GM18867 (cell line): ENCODE measurements around the gene F13B.
"Not testable (repeated sequence)": the region's sequence is repeated elsewhere in the genome, so short reads cannot be mapped to it uniquely, and the experiment has no call there.

Experiments
- ATAC-seq: cut with Tn5 transposase; IDR thresholded peaks from one replicate; pipeline ENCODE4 v1.9.1; 2021; ENCODE audit warnings: mild to moderate bottlenecking, moderate library complexity; ENCODE audit not compliant: unreplicated experiment

Gene F13B, protein sequence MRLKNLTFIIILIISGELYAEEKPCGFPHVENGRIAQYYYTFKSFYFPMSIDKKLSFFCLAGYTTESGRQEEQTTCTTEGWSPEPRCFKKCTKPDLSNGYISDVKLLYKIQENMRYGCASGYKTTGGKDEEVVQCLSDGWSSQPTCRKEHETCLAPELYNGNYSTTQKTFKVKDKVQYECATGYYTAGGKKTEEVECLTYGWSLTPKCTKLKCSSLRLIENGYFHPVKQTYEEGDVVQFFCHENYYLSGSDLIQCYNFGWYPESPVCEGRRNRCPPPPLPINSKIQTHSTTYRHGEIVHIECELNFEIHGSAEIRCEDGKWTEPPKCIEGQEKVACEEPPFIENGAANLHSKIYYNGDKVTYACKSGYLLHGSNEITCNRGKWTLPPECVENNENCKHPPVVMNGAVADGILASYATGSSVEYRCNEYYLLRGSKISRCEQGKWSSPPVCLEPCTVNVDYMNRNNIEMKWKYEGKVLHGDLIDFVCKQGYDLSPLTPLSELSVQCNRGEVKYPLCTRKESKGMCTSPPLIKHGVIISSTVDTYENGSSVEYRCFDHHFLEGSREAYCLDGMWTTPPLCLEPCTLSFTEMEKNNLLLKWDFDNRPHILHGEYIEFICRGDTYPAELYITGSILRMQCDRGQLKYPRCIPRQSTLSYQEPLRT

DNA sequence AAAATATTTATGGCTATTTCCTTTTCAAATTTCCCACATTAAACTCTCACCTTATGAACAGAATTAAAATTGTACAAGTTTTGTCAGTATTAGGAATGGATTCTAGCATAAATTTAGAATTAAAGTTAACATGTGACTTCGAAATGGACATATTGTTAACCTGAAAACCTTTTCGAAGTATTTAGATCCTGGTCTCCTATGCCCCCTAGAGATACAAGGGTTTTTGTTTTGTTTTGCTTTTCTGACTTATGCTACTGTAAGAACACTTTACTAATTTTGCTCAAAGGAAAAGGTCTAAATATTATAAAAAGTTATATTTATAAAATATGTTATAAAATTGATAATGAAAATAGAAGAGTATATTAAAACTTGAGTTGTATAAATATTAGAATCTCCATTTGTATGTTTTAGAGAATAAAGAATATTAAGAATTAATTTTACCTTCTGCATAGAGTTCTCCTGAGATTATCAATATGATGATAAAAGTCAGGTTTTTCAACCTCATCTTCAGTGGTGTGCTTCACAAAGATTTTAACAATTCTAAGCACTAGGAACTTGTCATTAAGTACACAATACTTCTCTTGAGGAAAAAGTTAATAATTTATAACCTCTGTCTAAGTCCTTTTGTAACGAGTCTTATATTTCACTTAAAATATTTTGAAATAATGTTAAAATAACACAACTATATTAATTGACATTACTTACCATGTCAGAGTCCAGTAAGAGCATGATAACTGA lies at the start of gene F13B:
Gene F13B (minus strand): TSS at position 542 of the 738 bp plus-strand sequence. CDS start 37 bp downstream, at position 505.
- no peak for ATAC-seq

DNA sequence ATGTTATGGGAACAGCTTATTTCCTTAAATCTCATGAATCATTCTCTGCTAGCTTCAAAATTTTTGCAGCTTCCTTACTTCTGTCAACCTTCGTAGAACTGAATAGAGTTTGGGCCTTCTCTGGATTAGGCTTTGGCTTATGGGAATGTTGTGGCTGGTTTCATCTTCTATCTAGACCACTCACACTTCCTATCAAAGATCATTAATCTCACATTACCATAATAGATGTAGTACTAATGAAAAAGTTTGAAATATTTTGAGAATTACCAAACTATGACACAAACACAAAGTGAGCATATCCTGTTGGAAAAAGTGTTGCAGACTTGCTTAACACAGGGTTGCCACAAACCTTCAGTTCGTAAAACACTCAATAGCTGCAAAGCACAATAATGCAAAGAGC lies 49.1 kb upstream of the F13B start:
- no peak for ATAC-seq

DNA sequence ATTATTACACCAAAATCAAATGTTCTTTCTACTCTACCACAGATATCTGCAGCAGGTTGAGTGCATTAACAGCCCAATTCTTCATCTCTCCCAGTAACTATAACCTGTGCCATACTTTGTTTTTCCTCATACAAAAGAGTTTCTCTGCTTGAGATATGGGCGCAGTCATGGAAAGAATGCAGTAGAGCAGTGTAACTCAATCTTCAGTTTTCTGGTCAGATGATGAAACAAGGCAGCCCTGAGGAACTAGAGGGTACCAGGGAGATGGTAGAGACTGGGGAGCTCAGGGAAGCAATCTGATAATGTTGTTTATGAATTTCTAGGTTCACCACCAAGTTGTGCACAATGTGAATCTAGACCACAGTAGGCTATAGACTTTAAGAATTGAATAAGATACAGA lies 39.8 kb upstream of the F13B start:
- ATAC-seq = no peak

DNA sequence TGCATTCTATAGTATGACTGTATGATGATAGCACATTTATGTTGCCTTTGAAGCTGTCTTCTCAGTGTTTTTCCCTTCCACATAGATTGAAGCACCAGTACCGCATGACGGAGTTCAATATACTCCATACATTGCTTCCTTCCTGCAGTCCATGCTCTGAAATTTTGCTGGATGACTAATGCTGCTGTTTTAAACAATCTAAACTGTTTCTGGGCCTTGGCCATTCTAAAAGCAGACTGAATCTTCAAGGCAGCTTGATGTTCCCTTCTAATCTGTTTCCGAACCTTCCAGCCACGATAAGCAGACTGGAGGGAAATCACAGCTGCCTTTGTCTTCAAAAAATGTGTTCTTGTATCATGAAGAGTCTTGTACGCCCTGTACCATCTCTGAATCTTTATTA lies 36.2 kb upstream of the F13B start:
- no peak for ATAC-seq

DNA sequence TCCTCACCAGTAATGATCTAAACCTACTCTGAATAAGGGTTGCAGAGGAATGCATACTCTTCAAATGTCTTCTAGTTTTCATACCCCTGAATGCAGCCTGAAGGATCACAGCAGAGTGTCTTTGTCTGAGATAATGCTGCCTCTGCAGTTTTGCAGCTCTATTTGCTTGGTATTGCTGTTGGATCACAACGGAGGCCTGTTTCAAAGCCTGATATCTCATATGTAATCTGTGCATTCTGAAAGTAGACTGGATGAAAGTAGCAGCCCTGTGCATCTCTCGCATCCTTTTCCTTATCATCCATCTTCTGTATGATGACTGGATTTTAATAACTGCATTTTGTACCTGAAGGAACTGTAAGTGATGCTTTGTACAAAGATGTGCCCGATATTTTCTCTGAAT lies 34.9 kb upstream of the F13B start:
- ATAC-seq = no peak

DNA sequence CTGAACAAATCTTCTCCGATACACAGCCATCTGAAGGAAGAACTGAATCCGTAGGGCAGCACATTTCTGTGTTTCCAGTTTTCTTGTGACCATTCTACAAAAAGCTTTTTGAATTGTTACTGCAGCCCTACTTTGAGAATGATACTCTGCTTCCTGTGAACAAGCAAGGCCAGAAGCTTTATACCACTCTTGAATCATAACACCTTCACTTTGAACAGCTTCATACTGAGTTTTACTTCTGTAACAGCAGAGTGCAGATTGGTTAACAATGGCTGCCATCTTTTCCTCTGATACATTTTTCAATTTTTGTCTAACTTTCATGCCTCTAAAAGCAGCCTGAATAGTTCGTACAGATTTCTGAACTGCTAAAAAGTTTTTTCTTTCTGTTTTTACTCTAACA lies 33.6 kb upstream of the F13B start:
- no peak for ATAC-seq

DNA sequence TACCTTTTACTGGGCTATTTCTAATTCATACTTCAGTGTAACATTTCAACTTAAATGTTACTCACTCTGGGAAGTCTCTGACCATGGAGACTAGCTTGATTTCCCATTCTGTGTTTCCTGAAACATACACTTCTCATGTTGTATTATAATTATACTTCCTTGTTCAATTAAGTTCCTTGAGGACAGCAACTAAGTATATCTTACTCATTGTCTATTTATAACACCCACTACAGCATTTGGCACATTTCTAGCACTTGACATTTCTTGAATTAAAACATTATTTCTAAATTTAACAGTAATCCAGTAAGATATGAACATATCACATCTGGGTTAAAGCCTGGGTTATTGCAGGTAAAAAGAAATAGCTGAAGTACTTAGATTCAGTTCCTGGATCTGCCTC lies 32.4 kb upstream of the F13B start:
- ATAC-seq = no peak

DNA sequence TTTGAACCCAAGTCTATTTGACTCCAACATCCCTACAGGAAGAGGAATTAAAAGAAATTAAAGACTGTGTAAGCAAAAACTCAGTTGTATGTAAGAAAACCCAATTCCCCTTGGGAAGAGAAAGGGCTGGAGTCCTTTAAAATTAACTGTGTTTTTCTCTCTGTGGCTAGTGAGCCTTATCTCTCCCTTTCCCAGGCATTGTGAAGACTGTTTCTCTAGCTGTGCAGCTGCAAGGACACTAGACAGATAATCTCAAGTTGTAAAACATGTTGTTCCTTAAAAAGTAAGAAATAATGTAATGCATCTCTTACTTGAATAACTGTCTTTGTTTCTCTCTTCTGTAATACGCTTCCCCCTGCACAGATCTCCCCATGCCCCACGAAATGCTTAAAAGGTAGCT lies 29.9 kb upstream of the F13B start:
- not testable (repeated sequence) for ATAC-seq

DNA sequence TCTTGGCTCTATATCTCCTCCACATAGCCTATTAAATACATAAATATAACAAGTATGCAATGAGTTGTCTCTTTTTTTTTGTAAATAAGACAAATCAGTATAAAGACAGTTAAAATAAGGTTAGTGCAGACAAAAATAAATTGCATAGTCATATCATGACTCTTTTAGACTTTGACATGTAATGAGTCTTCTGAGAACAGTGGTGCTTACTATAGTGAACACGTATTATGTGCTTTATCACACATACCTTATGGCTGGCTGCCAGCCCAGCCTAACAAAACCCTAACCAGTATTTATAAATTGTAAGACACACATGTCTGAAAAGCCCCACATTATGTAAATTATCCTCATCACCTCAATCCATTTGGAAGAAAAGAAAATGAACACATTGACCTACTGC lies 29.1 kb upstream of the F13B start:
- no peak for ATAC-seq

DNA sequence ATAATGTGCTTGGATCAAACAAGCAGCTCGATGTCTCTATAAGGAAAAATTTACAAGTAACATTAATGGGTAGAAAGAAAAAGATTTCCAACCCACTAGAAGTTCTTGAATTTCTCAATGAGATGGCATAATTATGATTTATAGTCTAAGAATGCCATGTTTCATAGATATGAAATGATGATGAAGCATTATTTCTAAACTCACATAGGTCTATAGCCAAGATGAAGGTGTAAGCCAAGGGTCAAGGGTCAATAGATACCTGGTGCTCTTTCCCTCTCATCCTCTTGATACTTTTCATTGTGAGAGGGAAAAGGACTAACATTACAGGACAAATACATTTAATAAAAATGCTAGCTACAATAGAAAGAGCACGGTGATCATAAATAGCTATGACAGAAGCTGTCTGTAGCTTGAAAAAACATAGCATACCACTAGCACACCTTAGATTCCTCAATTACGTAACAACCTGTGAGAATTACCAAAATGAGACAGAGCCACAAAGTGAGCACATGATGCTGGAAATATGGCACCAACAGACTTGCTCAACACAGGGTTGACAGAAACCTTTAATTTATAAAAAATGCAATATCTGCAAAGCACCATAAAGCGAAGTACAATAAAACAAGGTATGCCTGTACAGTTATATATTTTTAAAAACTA lies 26.3 kb upstream of the F13B start:
- no peak for ATAC-seq

DNA sequence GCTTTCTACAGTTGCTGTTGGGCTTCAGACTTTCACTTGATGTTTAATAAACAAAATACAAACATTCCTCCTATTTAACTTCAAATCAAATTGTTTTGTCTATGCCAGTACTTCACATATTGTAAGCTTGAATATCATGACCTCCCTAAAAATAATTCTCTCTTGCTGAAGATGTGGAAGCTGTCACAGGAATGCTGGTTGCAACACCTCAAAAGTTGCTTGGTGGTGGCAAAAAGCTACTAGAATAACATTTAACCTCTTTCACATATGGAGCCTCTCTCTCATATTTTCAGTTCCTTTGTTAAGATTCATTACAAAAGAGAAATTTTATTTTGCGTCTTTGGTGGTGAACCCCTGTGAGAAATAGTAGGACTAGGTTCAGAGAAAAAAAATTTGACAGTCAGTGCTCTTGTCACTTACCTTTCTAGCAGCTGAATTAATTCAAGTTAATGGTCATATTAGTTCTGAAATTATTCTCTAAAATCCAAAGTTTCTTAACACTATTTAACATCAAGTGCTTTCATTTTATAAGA lies 25.5 kb upstream of the F13B start:
- no peak for ATAC-seq

DNA sequence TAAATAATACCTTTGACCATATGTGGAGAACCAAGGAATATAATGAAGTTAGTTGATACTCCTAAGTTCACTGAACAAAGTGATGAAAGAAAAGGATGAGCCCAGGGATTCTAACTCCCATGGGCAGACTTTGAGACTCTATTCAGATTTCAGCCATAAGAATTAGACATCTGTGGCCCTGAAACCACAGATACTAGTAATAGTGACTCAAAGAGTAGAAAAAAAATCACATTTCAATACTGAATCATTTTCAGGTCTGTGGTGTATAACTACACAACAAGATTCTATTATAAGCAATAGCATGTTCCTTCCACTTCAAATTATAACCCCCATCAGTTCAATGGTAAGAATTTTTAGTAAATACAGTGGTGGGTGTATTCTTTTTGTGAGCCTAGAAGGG lies 16.4 kb upstream of the F13B start:
- no peak for ATAC-seq

DNA sequence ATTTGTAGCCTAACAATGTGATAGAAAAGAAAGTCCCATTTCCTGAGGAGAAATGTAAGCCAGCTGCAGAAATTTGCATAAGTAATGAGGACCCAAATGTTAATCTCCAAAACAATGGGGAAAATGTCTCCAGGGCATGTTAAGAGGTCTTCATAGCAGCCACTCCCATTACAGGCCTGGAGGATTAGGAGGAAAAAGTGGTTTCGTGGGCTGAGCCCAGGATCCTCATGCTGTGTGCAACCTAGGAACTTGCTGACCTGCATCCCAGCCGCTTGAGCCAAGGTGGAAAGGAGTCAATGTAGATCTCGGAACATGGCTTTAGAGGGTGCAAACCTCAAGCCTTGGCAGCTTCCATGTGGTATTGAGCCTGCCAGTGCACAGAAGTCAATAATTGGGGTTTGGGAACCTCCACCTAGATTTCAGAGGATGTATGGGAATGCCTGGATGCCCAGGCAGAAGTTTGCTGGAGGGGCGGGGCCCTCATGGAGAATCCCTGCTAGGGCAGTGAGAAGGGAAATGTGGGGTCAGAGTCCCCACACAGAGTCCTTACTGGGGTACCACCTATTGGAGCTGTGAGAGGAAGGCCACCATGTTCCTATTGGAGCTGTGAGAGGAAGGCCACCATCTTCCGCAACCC lies 14.2 kb upstream of the F13B start:
- no peak for ATAC-seq

DNA sequence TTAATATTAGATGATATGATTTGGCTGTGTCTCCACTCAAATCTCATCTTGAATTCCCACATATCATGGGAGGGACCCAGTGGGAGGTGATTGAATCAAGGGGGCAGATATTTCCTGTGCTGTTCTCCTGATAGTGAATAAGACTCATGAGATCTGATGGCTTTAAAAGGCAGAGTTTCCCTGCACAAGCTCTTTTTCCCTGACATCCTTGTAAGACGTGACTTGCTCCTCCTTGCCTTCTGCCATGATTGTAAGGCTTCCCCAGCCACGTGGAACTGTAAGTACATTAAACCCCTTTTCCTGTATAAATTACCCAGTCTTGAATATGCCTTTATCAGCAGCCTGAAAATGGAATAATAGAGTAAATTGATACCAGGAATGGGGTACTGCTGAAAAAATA lies 13.3 kb upstream of the F13B start:
- no peak for ATAC-seq

DNA sequence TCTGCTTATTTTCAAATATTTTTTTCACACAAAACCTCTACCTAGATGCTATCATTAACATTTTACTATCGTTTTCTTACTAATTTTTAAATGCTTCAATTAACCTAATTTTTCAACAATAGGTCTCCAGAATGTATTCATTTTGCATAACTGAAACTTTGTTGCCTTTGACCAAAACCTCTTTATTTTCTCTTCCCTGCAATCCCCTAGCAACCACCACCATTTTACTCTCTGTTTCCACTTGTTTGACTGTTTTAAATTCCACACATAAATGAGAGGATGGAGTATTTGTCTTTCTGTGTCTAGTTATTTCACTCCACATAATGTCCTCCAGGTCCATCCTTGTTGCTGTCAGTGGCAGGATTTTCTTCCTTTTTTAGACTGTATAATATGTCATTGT lies 9.5 kb upstream of the F13B start:
- ATAC-seq = peak; percentile 58

DNA sequence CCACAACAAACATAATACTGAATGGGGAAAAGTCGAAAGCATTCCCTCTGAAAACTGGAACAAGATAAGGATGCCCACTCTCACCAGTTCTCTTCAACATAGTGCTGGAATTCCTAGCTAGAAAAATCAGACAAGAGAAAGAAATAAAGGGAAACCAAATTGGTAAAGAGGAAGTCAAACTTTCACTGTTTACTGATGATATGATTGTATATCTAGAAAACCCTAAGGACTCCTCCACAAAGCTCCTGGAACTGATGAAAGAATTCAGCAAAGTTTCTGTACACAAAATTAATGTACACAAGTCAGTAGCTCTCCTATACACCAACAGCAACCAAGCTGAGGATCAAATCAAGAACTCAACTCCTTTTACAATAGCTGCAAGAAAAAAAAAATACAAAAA lies 6.9 kb upstream of the F13B start:
- no peak for ATAC-seq

DNA sequence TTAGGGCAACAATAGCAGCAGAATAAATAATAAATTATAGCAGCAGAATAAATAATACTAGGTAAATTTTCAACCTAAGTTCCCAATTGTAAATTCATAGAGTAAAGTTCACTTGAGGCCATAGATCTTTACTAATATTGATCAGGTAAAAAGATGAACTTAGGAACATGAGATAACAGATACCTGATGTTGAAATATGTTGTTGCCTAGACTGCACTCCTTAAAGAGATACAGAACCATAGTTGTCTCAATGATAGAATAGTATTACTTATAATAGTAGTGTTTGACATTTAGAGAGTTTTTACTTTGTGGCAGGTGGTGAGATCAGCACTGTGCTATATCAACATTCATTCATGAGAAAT lies 378 bp upstream of the F13B start:
- no peak for ATAC-seq

DNA sequence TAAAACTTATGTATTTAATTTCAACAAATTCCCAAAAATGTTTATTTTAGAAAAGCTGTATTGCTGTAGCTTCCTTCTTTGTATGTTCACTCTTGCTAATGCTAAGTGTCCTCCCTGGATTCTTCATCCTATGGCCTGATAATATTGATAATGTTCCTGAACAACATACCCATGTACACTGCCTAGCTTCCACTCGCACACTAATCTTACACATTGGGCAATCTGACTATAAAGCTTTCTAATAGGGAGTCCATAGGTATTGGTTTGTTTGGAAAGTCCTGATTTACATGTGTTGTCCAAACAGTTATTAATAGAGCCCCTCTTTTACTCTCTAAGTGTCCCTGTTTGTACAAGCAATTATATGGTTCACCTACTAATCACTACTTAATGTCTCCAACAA lies 783 bp downstream of the F13B start:
- ATAC-seq = no peak

DNA sequence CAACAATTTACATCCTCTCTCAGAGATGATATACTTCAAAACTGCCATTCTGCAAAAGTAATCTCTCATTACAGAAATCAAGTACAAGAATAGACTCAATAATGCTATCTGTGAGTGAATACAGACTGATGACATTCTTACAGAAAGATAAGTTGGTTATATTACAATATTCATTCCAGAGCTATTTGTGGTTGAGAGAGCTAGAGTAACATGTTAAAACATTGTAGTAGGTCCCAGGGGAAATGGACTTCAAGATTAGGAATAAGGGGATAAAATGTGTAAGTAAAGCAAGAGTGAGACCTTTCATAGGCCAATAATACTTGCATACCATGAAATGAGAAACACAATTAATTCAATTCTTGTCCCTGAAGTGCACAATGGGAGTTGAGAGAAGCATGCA lies 1.5 kb downstream of the F13B start:
- ATAC-seq = no peak

DNA sequence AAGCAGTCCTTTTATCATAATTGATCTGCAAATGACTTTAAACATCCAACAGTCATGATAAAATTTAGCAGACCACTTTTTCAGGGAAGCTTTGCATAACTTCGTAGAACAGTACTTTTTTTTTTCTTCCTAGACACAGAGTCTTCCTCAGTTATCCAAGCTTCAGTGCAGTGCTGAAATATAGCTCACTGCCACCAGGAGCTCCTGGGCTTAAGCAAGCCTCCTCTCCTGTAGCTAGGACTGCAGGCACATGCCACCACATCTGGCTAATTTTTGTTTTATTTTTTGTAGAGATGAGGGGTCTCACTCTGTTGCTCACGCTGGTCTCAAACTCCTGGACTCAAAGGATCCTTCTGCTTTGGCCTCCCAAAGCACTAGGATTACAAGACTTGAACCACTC lies 3.8 kb downstream of the F13B start:
- peak; percentile 29 for ATAC-seq

DNA sequence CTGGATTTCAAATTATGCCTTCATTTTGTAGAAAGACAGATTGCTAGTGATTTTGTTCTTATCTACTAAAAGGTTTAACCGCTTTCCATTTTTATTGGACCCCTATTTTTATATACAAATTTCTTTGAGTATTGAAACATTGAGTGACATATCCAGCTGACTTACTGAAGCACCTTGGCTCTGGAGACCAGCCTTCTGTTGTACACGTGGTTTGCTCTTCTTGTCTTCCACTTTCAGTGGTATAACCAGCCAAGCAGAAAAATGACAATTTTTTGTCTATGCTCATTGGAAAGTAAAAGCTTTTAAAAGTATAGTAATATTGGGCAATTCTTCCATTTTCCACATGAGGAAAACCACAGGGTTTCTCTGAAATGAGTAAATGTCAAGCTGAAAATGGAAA lies 4.4 kb downstream of the F13B start:
- peak; percentile 93 for ATAC-seq
